ENCODE results near the gene MYL4. TPM values are rescaled to one million over a fixed set of nuclear protein-coding genes. Genes with fewer than 3 reads are reported as not detected.

MYL4 gene
- total and polyA plus RNA-seq, 10 of the 15 experiments (the other 5 are each of a cell fraction or from before 2014, with no cell fraction given), result 0.23 to 1.6 (median 0.58) TPM; not detected in 3

DNA sequence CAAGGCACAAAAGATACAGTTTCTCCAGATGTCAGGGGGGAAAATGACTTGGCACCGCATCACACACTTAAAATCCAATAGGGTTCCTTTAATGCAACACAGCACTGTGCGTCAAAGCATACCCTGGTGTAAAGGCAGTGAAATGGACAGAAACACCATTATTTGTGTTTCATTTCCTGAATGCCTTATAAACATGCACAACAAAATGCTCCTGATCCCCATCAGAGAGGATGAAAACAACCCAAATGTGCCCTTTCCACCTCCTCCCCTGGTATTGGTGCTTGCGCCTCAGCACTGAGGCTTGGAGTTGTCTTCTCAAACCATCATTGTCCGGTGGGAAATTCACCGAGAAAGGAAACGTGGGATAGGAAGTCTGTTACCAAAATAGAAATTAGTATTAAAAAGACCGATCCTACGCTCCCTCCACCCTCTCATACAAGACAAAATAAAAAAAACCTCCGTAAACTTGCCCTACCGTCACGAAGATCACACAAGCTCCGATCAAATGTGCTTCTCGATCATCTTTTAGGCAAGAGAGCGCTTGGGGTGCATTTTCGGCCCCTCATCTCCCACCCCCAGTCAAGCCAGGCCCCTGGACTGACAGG lies 20.8 kb upstream of the MYL4 start:
- ChIA-PET CTCF (interaction anchor here (1.0 to 3.3 kb wide), 3 partner anchors 7 to 98 kb away, joined by 3 to 14 read pairs (median 6); no protein-coding TSS in a partner anchor), SMC1A (ENCODE audit: uncharacterized antibody, unreplicated experiment) (interaction anchor here (0.6 to 5.3 kb wide), 2 partner anchors 17 to 175 kb away, joined by 3 to 70 read pairs; partner anchors contain the start of gene MYL4), POLR2A (interaction anchor here (0.8 to 5.1 kb wide), 4 partner anchors 9 to 100 kb away, joined by 3 to 46 read pairs (median 18); no protein-coding TSS in a partner anchor), RAD21 (ENCODE audit: unreplicated experiment) (interaction anchor here (0.9 kb wide), 1 partner anchor 20 kb away, joined by 3 read pairs; no protein-coding TSS in a partner anchor)
- peak overlapping the region; percentile 76 for H2AFZ ChIP-seq (ENCODE audit: control insufficient read depth, low read depth, low read length)
- peak overlapping the region; percentile 89 for H3K4me3 ChIP-seq
- H3K27me3 ChIP-seq (replicated peaks in 1 of 2; ENCODE audit: control insufficient read depth in 2 of 2, insufficient read depth in 2 of 2, low read length in 1 of 2), result no peaks in the 10 kb centered on the region
- FAIRE-seq (no peak), ATAC-seq (peak; percentile 34), DNase-seq (ENCODE audit: low read depth, low spot score) (no peak)
- no peaks in the 10 kb centered on the region; the same call in 1 of the 2 replicates for H4K20me1 ChIP-seq (ENCODE audit: control insufficient read depth, insufficient read depth)
- H3K79me2 ChIP-seq (ENCODE audit: control insufficient read depth, insufficient read depth, low read length), result peaks cover 54% of the 10 kb centered on the region
- intact Hi-C loops (cut with micrococcal nuclease; ENCODE audit: unreplicated experiment), result loop anchor here (2.0 kb wide), 1 partner anchor 16 kb away; no protein-coding TSS in a partner anchor
- under 1% methylated on average over 15 of the region's 15 CpGs for WGBS (ENCODE audit: insufficient coverage, insufficient replicate concordance, low lambda C conversion rate, missing lambda C conversion rate)
- no peaks in the 10 kb centered on the region; the same call in 2 of the 3 replicates for H3K9me3 ChIP-seq (replicated peaks; ENCODE audit: control insufficient read depth, insufficient read depth, low read length)
- peak overlapping the region; percentile 84 for H3K4me2 ChIP-seq (ENCODE audit: control insufficient read depth, insufficient read depth)
- peak overlapping the region; percentile 92 for H3K9ac ChIP-seq (ENCODE audit: control insufficient read depth, insufficient read depth, low read length)
- H3K27ac ChIP-seq (ENCODE audit: control insufficient read depth, insufficient read depth), result peak overlapping the region; percentile 96
- BruUV-seq (replicated peaks), result TSS peak; percentile 71
- in situ Hi-C loops (cut with MboI), result no loop called here
- H3K36me3 ChIP-seq (ENCODE audit: control insufficient read depth in 2 of 2, insufficient read depth in 2 of 2, low read length in 1 of 2), result no peaks in the 10 kb centered on the region
- peaks cover 4% of the 10 kb centered on the region for H3K4me1 ChIP-seq (ENCODE audit: control insufficient read depth, insufficient read depth, low read length)
- TF ChIP-seq, protein P1, sequence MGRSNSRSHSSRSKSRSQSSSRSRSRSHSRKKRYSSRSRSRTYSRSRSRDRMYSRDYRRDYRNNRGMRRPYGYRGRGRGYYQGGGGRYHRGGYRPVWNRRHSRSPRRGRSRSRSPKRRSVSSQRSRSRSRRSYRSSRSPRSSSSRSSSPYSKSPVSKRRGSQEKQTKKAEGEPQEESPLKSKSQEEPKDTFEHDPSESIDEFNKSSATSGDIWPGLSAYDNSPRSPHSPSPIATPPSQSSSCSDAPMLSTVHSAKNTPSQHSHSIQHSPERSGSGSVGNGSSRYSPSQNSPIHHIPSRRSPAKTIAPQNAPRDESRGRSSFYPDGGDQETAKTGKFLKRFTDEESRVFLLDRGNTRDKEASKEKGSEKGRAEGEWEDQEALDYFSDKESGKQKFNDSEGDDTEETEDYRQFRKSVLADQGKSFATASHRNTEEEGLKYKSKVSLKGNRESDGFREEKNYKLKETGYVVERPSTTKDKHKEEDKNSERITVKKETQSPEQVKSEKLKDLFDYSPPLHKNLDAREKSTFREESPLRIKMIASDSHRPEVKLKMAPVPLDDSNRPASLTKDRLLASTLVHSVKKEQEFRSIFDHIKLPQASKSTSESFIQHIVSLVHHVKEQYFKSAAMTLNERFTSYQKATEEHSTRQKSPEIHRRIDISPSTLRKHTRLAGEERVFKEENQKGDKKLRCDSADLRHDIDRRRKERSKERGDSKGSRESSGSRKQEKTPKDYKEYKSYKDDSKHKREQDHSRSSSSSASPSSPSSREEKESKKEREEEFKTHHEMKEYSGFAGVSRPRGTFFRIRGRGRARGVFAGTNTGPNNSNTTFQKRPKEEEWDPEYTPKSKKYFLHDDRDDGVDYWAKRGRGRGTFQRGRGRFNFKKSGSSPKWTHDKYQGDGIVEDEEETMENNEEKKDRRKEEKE (IDR thresholded peaks at IDR 0.05), result no peak
- TF ChIP-seq ESRRA (IDR thresholded peaks at IDR 0.05; ENCODE audit: low read length) (no peak), ATF7 (IDR thresholded peaks at IDR 0.05; ENCODE audit: low read depth) (no peak), MTA2 (IDR thresholded peaks at IDR 0.05; ENCODE audit: low read depth) (no peak), NFYA (IDR thresholded peaks at IDR 0.05; ENCODE audit: borderline replicate concordance, low read depth, low read length) (no peak), ZNF384 (IDR thresholded peaks at IDR 0.05; ENCODE audit: borderline replicate concordance, low read depth, low read length) (no peak), RFX5 (IDR thresholded peaks at IDR 0.05; ENCODE audit: low read depth, low read length) (no peak), MEF2B (IDR thresholded peaks at IDR 0.05; ENCODE audit: partially characterized antibody, poor library complexity, severe bottlenecking) (no peak), JUNB (IDR thresholded peaks at IDR 0.05) (no peak), FOXK2 (IDR thresholded peaks at IDR 0.05) (no peak), HDAC2 (IDR thresholded peaks at IDR 0.05) (no peak)
- TF ChIP-seq, protein P2, sequence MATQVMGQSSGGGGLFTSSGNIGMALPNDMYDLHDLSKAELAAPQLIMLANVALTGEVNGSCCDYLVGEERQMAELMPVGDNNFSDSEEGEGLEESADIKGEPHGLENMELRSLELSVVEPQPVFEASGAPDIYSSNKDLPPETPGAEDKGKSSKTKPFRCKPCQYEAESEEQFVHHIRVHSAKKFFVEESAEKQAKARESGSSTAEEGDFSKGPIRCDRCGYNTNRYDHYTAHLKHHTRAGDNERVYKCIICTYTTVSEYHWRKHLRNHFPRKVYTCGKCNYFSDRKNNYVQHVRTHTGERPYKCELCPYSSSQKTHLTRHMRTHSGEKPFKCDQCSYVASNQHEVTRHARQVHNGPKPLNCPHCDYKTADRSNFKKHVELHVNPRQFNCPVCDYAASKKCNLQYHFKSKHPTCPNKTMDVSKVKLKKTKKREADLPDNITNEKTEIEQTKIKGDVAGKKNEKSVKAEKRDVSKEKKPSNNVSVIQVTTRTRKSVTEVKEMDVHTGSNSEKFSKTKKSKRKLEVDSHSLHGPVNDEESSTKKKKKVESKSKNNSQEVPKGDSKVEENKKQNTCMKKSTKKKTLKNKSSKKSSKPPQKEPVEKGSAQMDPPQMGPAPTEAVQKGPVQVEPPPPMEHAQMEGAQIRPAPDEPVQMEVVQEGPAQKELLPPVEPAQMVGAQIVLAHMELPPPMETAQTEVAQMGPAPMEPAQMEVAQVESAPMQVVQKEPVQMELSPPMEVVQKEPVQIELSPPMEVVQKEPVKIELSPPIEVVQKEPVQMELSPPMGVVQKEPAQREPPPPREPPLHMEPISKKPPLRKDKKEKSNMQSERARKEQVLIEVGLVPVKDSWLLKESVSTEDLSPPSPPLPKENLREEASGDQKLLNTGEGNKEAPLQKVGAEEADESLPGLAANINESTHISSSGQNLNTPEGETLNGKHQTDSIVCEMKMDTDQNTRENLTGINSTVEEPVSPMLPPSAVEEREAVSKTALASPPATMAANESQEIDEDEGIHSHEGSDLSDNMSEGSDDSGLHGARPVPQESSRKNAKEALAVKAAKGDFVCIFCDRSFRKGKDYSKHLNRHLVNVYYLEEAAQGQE (IDR thresholded peaks at IDR 0.05; ENCODE audit: low read depth, low read length), result no peak
- TF ChIP-seq, protein P3, sequence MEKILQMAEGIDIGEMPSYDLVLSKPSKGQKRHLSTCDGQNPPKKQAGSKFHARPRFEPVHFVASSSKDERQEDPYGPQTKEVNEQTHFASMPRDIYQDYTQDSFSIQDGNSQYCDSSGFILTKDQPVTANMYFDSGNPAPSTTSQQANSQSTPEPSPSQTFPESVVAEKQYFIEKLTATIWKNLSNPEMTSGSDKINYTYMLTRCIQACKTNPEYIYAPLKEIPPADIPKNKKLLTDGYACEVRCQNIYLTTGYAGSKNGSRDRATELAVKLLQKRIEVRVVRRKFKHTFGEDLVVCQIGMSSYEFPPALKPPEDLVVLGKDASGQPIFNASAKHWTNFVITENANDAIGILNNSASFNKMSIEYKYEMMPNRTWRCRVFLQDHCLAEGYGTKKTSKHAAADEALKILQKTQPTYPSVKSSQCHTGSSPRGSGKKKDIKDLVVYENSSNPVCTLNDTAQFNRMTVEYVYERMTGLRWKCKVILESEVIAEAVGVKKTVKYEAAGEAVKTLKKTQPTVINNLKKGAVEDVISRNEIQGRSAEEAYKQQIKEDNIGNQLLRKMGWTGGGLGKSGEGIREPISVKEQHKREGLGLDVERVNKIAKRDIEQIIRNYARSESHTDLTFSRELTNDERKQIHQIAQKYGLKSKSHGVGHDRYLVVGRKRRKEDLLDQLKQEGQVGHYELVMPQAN (conservative IDR thresholded peaks at IDR 0.05), result no peak
- TF ChIP-seq, protein P4, sequence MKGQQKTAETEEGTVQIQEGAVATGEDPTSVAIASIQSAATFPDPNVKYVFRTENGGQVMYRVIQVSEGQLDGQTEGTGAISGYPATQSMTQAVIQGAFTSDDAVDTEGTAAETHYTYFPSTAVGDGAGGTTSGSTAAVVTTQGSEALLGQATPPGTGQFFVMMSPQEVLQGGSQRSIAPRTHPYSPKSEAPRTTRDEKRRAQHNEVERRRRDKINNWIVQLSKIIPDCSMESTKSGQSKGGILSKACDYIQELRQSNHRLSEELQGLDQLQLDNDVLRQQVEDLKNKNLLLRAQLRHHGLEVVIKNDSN (IDR thresholded peaks at IDR 0.05; ENCODE audit: borderline replicate concordance, extremely low read length, insufficient read depth, low read depth, low read length), result no peak

Data from GM12878 (cell line).